T-cell (primary cell): Measurements from ENCODE around the gene BAG3. TPM values are rescaled to one million over a fixed set of nuclear protein-coding genes. Genes with fewer than 3 reads are reported as not detected.
A peak's percentile ranks its signal among the peaks of the same experiment; 100 is the strongest.

ENCODE experiments used
- ATAC-seq, 4 experiments: fragments of 200-7000 bp in 3 of 4; fragments of 150-1000 bp in 1 of 4; cut with Tn5 transposase; replicated peaks in 1 of 4; 1 replicate in 3 of 4; 2 replicates in 1 of 4; pipeline ENCODE4 v1.10.0; 2021; ENCODE audit warnings: moderate library complexity in 3 of 4, mild to moderate bottlenecking in 2 of 4, moderate number of reproducible peaks in 1 of 4
- CTCF ChIA-PET, 2 donors: fragments of 300-600 bp; sonication (Branson Sonifier 250); formaldehyde crosslinking; loops; one replicate each; lab custom pipeline; 2022; ENCODE audit warnings: antibody characterized with exemption in 2 of 2; lab: Charles Lee
- POLR2A ChIA-PET, 2 donors: fragments of 300-600 bp; sonication (Branson Sonifier 250); formaldehyde crosslinking; loops; one replicate each; lab custom pipeline; 2022; ENCODE audit warnings: antibody characterized with exemption in 2 of 2; lab: Charles Lee
- DNase-seq, 35 experiments: peaks; one replicate each; pipeline versions ENCODE4 v3.0.0 to v3.0.0-alpha.2; 2013 to 2023
- H3K27ac ChIP-seq: one replicate; pipeline ENCODE4 v1.5.1; 2013; ENCODE audit warnings: low read length
- H3K27me3 ChIP-seq, 2 experiments: replicated peaks in 1 of 2; 1 replicate in 1 of 2; 2 replicates in 1 of 2; pipeline versions ENCODE4 v1.6.1 to v1.7.0; 2013; ENCODE audit warnings: low read length in 1 of 2, mixed read lengths in 1 of 2; ENCODE audit not compliant: control insufficient read depth in 2 of 2, insufficient read depth in 2 of 2; ENCODE audit errors: extremely low read depth in 1 of 2
- H3K36me3 ChIP-seq, 2 donors: 1 replicate in 1 of 2; 2 replicates in 1 of 2; pipeline versions ENCODE4 v1.6.1 to v1.7.0; 2013; ENCODE audit warnings: low read length in 1 of 2; ENCODE audit not compliant: control insufficient read depth in 2 of 2, insufficient read depth in 1 of 2; ENCODE audit errors: extremely low read depth in 1 of 2
- H3K4me1 ChIP-seq, 2 experiments: 1 replicate in 1 of 2; 2 replicates in 1 of 2; pipeline versions ENCODE4 v1.6.1 to v1.7.0; 2013; ENCODE audit warnings: low read length in 2 of 2, mixed read lengths in 1 of 2; ENCODE audit not compliant: insufficient read depth in 2 of 2, control insufficient read depth in 1 of 2; ENCODE audit errors: extremely low read depth in 1 of 2
- H3K4me3 ChIP-seq, 2 donors: 1 replicate in 1 of 2; 2 replicates in 1 of 2; pipeline versions ENCODE4 v1.5.1 to v1.7.0; 2013; ENCODE audit warnings: mild to moderate bottlenecking in 2 of 2, low read length in 1 of 2, moderate library complexity in 1 of 2; ENCODE audit not compliant: control insufficient read depth in 1 of 2; ENCODE audit errors: extremely low read depth in 1 of 2
- H3K9me3 ChIP-seq: 2 replicates; pipeline ENCODE4 v1.7.0; 2013
- H3K27ac Mint-ChIP-seq, 2 donors: one replicate each; pipeline ENCODE4 v1.8.0; 2020 to 2021; ENCODE audit warnings: mild to moderate bottlenecking in 2 of 2, mixed read lengths in 2 of 2
- H3K27me3 Mint-ChIP-seq, 2 donors: one replicate each; pipeline ENCODE4 v1.8.0; 2021 to 2022; ENCODE audit warnings: mixed read lengths in 2 of 2
- H3K36me3 Mint-ChIP-seq: one replicate; pipeline ENCODE4 v1.8.0; 2021; ENCODE audit warnings: mixed read lengths
- H3K4me1 Mint-ChIP-seq, 3 donors: one replicate each; pipeline ENCODE4 v1.8.0; 2020 to 2022; ENCODE audit warnings: mixed read lengths in 3 of 3, mild to moderate bottlenecking in 1 of 3
- H3K4me3 Mint-ChIP-seq, 3 donors: one replicate each; pipeline ENCODE4 v1.8.0; 2020 to 2022; ENCODE audit warnings: mild to moderate bottlenecking in 3 of 3, mixed read lengths in 3 of 3, moderate library complexity in 3 of 3
- H3K9me3 Mint-ChIP-seq, 3 donors: one replicate each; pipeline ENCODE4 v1.8.0; 2020 to 2022; ENCODE audit warnings: mixed read lengths in 3 of 3
- WGBS: methylation state at CpG from one replicate; pipeline ENCODE4 v1.1.5; 2013; ENCODE audit warnings: missing lambda C conversion rate; ENCODE audit not compliant: insufficient coverage; 5-methylcytosine and 5-hydroxymethylcytosine counted together
- total RNA-seq, 35 experiments: library from RNA in 6 of 35; stranded (reverse) in 6 of 35; fragments of 120-200 nt in 1 of 35; gene quantifications; one replicate each; pipeline versions ENCODE4 v1.2.1 to v1.2.4 and lab custom pipeline; 2013 to 2026

Gene BAG3
- total RNA-seq, 5 donors from 2014 or later (not counting 1 experiment from before 2014, with no cell fraction given) = 20.2 to 36.4 (median 23.7) TPM

DNA sequence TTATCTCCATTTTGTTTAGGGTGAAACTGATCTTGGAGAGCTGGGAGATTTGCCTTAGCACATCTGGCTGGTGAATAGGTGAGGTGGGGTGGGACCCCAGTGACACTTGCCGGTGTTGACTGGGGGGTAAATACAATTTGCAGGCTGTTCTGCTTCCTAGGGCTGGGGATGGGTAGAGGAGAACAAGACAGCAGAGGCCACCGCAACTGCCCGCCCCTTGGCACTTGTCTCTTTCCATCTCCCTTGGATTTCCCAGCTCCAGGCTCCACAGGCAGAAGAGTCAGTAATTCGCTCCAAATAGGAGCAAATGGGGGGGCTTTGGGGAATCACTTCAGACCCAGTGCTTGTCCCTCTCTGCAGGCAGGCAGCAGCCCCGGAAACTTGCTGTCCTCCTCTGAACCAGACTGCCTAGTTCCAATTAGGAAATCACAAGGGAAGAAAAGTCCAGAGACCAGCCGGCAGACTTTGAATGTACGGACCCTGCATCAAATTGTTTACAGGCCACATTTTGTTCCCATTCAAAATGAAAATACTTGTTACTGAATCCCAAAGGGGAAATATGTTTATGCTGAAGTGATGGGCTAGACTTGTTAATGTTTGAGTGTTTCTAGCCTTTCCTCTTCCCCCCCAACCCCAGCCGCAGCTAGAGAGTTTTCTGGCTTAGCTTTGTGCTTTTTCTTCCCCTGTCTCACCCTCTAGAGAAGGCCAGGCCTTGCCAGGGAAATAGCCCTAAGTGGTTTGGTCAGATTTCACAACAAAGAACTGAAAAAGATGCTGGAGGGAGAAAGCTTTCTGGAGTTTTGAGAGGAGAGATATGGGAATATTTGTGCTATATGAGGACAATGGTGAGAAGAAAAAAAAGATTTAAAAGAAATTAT lies 64.7 kb downstream of the BAG3 start:
- Histone ChIP-seq H3K4me1 (no peaks in the 10 kb centered on the region), H3K27me3 (no peaks in the 10 kb centered on the region), H3K27ac (no peak overlapping the region), H3K36me3 (no peaks in the 10 kb centered on the region), H3K9me3 (no peaks in the 10 kb centered on the region), H3K4me3 (no peak overlapping the region)
- no peak overlapping the region for H3K27ac Mint-ChIP-seq
- no peak for ATAC-seq
- no peak for DNase-seq
- no peaks in the 10 kb centered on the region for H3K4me1 Mint-ChIP-seq
- H3K36me3 Mint-ChIP-seq = peaks cover 3% of the 10 kb centered on the region
- 92% methylated on average over 2 of the region's 8 CpGs for WGBS
- ChIA-PET POLR2A (interaction anchor here in 1 of 2 donors (0.6 kb wide), 1 partner anchor 10 kb away, joined by 3 read pairs; the partner anchor contains the start of gene INPP5F), CTCF (interaction anchor here in 1 of 2 donors (0.6 to 0.7 kb wide), 2 partner anchors 8 to 10 kb away, joined by 3 to 6 read pairs; partner anchors contain the start of gene INPP5F)
- no peak overlapping the region for H3K4me3 Mint-ChIP-seq
- H3K9me3 Mint-ChIP-seq = peaks cover 0 to 4% (median 3%) of the 10 kb centered on the region in 3 donors
- no peaks in the 10 kb centered on the region for H3K27me3 Mint-ChIP-seq

DNA sequence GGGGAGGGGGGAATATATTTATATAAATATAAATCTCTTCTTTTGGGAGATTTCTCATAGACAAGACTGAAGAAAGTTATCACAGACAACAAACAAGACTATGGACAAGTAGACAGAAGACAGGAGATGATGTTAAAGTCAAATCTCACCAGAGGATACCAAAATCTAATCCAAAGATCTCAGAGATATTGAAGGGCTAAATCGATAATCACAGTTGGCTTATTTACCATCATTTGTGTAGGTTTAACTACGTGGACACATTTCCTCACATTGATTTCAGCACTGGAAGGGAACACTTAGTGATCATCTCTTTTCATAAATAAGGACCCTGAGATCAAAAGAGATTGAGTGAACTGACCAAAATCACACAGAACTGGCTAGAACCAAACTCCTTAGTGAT lies 72.0 kb downstream of the BAG3 start:
- H3K27ac ChIP-seq = no peak overlapping the region
- ChIA-PET POLR2A (no interaction called here), CTCF (no interaction called here)
- Mint-ChIP-seq H3K36me3 (no peaks in the 10 kb centered on the region), H3K27me3 (no peaks in the 10 kb centered on the region), H3K27ac (no peak overlapping the region), H3K4me3 (no peak overlapping the region), H3K4me1 (peaks cover 23 to 30% (median 25%) of the 10 kb centered on the region in 3 donors), H3K9me3 (no peaks in the 10 kb centered on the region)
- WGBS = no CpG with 5 or more reads among the region's 2 CpGs
- H3K4me1 ChIP-seq = peaks cover 5 to 15% of the 10 kb centered on the region in 2 experiments
- no peaks in the 10 kb centered on the region for H3K27me3 ChIP-seq
- H3K9me3 ChIP-seq = no peaks in the 10 kb centered on the region
- DNase-seq = no peak
- no peak overlapping the region for H3K4me3 ChIP-seq
- ATAC-seq = no peak
- H3K36me3 ChIP-seq = no peaks in the 10 kb centered on the region

DNA sequence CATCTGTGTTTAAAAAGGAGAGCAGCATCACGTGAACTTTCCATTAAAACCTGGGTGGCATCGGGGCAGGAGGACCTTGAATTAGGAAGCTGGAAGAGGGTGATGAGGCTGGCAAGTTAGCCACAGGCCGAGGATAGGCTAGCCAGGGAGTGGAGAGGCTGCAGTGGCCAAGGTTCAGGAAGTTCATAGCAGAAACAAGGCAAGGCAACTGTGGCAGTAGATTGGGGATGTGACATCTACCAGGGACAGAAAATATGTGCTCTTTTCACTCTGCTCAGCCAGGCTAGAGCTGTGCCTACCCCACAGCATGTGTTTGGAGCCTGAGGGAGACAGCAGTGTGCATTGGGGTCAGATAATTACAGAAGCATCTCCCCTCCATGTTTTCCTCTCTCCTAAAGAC lies 72.4 kb downstream of the BAG3 start:
- Histone ChIP-seq H3K27ac (no peak overlapping the region), H3K4me1 (peaks cover 5 to 15% of the 10 kb centered on the region in 2 experiments), H3K27me3 (no peaks in the 10 kb centered on the region), H3K4me3 (no peak overlapping the region), H3K9me3 (no peaks in the 10 kb centered on the region), H3K36me3 (no peaks in the 10 kb centered on the region)
- ATAC-seq = no peak
- Mint-ChIP-seq H3K36me3 (no peaks in the 10 kb centered on the region), H3K27ac (peak overlapping the region; percentile 1 to 23), H3K27me3 (no peaks in the 10 kb centered on the region), H3K9me3 (no peaks in the 10 kb centered on the region), H3K4me1 (peaks cover 28 to 35% (median 29%) of the 10 kb centered on the region in 3 donors), H3K4me3 (no peak overlapping the region)
- POLR2A ChIA-PET = no interaction called here
- DNase-seq = no peak
- WGBS = 93% methylated on average over 3 of the region's 3 CpGs
- CTCF ChIA-PET = interaction anchor here in 1 of 2 donors (1.0 kb wide), 1 partner anchor 136 kb away, joined by 3 read pairs; no protein-coding TSS in a partner anchor

DNA sequence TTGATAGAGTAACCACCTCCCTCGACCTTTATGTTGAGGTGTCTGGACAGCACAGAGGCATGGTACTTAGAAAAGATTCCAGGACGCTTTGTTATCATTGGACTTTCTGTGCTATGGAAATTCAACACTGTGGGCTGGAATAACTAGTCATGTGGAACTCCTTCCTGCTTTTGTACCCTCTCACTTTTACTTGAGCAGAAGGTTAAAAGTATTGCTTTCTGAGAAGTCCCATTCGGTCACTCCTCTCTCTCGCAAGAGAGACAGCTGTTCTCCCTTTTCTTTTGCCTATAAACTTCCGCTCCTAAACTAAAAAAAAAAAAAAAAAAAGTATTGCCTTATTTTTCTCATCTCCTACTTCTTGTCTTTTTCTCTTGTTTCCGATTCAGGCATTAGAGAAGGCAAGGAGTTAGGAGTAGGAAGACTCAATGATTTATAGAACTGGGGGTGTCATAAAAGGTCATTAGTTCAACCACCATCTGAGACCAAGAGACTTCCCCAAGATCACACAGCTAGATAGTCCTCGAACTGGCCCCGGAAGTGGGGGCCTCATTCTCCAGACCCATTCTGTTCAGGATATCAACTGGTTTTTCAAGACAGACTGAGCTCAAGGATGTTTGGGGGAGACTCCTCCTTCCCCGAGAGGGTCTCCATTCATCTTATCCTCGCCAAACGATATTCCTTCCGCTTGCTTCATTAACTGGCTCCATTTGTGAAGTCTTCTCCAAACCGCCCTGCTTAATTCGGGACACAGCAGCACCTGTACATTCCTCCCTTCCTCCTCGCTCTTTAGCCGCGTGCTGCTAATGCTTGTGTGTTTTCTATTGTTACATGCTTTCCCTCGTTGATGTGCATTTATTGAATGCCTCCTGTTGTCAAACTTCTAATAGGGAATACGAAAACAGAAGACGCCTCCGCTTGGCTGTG lies 73.7 kb downstream of the BAG3 start:
- ChIA-PET CTCF (interaction anchor here in 1 of 2 donors (0.6 to 1.4 kb wide), 8 partner anchors 8 to 166 kb away, joined by 3 to 12 read pairs (median 4); partner anchors contain the start of gene BAG3), POLR2A (interaction anchor here (0.6 to 1.3 kb wide), 7 partner anchors 12 to 116 kb away, joined by 3 to 8 read pairs (median 4); no protein-coding TSS in a partner anchor)
- ATAC-seq = peak in 2 of 4 experiments; percentile 0
- peak overlapping the region; percentile 60 to 67 for H3K4me3 ChIP-seq
- peak overlapping the region; percentile 52 for H3K27ac ChIP-seq
- no peaks in the 10 kb centered on the region for H3K36me3 ChIP-seq
- no peaks in the 10 kb centered on the region for H3K9me3 Mint-ChIP-seq
- H3K4me1 ChIP-seq = peaks cover 5 to 15% of the 10 kb centered on the region in 2 experiments
- no peaks in the 10 kb centered on the region for H3K9me3 ChIP-seq
- H3K36me3 Mint-ChIP-seq = no peaks in the 10 kb centered on the region
- 12% methylated on average over 8 of the region's 21 CpGs for WGBS
- peak overlapping the region; percentile 45 to 74 for H3K27ac Mint-ChIP-seq
- peaks cover 32 to 43% (median 34%) of the 10 kb centered on the region in 3 donors for H3K4me1 Mint-ChIP-seq
- DNase-seq = peak in 5 of 35 experiments; percentile 1 to 25 (median 6)
- H3K27me3 Mint-ChIP-seq = no peaks in the 10 kb centered on the region
- peak overlapping the region; percentile 66 to 88 (median 80) for H3K4me3 Mint-ChIP-seq
- no peaks in the 10 kb centered on the region for H3K27me3 ChIP-seq

DNA sequence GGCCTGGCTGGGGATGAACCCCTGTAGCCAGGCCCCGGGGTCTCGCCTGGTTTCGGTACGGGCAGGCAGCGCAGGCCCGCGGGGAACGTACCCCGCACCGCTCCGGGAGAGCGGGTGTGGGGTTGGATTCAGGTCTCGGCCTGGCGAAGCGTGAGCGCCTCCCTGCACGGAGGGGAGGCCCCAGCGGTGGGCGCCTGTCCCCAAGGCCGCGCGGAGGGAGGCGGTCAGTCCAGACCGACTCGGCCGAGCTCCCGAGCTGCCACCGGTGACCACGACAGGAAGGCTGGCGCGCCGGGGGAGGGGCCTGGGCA lies 74.3 kb downstream of the BAG3 start:
- Histone ChIP-seq H3K36me3 (no peaks in the 10 kb centered on the region), H3K4me3 (peak overlapping the region; percentile 60 to 67), H3K9me3 (no peaks in the 10 kb centered on the region), H3K27ac (peak overlapping the region; percentile 52), H3K27me3 (no peaks in the 10 kb centered on the region), H3K4me1 (peaks cover 5 to 15% of the 10 kb centered on the region in 2 experiments)
- Mint-ChIP-seq H3K4me1 (peaks cover 32 to 43% (median 34%) of the 10 kb centered on the region in 3 donors), H3K9me3 (no peaks in the 10 kb centered on the region), H3K27ac (peak overlapping the region; percentile 48 to 74), H3K4me3 (peak overlapping the region; percentile 66 to 88 (median 80)), H3K36me3 (no peaks in the 10 kb centered on the region), H3K27me3 (no peaks in the 10 kb centered on the region)
- peak in 1 of 35 experiments; percentile 1 for DNase-seq
- 1% methylated on average over 27 of the region's 32 CpGs for WGBS
- no peak for ATAC-seq
- ChIA-PET CTCF (interaction anchor here in 1 of 2 donors (0.9 to 1.4 kb wide), 6 partner anchors 9 to 166 kb away, joined by 3 to 12 read pairs (median 4); partner anchors contain the start of gene BAG3), POLR2A (interaction anchor here (0.6 to 1.3 kb wide), 7 partner anchors 12 to 147 kb away, joined by 3 to 8 read pairs (median 4); partner anchors contain the start of gene MCMBP (in 1 of the 2))
